Measurements from ENCODE around the gene TGM3.

DNA sequence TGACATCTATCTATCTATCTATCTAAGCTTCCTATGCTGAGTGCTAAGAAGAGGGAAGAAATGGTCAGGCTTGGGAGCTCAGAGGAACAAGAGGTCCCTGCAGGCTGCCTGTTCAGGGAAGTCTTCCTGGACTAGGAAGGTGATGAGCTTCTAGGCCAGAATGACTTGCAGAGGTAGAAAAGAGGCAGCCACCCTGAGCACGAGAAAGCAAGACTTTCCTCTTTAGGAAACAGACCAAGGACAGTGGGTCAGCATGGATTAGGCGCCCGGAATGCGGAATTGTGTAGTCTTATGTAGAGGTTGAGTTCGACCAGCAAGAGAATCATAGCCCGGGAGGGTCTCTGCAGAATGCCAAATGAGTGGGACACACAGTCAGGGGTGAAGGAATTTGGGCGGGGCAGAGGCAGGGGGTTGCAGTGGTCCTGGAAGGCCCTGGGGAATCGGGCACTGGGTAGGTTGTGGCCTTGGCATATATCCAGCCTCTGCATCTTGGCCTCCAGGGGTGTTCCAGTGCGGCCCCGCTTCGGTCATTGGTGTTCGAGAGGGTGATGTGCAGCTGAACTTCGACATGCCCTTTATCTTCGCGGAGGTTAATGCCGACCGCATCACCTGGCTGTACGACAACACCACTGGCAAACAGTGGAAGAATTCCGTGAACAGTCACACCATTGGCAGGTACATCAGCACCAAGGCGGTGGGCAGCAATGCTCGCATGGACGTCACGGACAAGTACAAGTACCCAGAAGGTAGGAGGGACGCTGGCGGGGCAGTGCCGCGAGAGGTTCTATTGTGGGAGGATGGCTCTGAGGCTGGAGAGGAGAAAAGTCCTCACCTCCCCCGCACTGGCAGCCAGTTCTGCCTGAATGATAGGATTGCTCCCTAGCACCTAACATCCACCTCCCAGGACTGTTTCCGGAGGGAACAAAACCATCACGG is 32.1 kb downstream of the TGM3 start:
- no peak for TF ChIP-seq TEAD4 (CRISPR knock-in tag; IDR thresholded peaks at IDR 0.05)
- no peak for TF ChIP-seq JAZF1 (CRISPR knock-in tag; IDR thresholded peaks at IDR 0.05)
- TF ChIP-seq MXD4 (CRISPR knock-in tag; IDR thresholded peaks at IDR 0.05; ENCODE audit: borderline replicate concordance): no peak
- TF ChIP-seq, protein P1, sequence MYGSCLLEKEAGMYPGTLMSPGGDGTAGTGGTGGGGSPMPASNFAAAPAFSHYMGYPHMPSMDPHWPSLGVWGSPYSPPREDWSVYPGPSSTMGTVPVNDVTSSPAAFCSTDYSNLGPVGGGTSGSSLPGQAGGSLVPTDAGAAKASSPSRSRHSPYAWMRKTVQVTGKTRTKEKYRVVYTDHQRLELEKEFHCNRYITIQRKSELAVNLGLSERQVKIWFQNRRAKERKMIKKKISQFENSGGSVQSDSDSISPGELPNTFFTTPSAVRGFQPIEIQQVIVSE (CRISPR knock-in tag; IDR thresholded peaks at IDR 0.05; ENCODE audit: borderline replicate concordance): no peak
- TF ChIP-seq, protein P2, sequence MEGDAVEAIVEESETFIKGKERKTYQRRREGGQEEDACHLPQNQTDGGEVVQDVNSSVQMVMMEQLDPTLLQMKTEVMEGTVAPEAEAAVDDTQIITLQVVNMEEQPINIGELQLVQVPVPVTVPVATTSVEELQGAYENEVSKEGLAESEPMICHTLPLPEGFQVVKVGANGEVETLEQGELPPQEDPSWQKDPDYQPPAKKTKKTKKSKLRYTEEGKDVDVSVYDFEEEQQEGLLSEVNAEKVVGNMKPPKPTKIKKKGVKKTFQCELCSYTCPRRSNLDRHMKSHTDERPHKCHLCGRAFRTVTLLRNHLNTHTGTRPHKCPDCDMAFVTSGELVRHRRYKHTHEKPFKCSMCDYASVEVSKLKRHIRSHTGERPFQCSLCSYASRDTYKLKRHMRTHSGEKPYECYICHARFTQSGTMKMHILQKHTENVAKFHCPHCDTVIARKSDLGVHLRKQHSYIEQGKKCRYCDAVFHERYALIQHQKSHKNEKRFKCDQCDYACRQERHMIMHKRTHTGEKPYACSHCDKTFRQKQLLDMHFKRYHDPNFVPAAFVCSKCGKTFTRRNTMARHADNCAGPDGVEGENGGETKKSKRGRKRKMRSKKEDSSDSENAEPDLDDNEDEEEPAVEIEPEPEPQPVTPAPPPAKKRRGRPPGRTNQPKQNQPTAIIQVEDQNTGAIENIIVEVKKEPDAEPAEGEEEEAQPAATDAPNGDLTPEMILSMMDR (IDR thresholded peaks at IDR 0.05): no peak
- TF ChIP-seq CREM (CRISPR knock-in tag; IDR thresholded peaks at IDR 0.05): no peak
- no peak for TF ChIP-seq ZNF232 (CRISPR knock-in tag; IDR thresholded peaks at IDR 0.05)
